Uterine smooth muscle cell (primary cell): ENCODE data around the gene RAB33A. TPM values are rescaled to one million over a fixed set of nuclear protein-coding genes. Genes with fewer than 3 reads are reported as not detected.

Experiments used
- total RNA-seq: library from RNA; depleted of rRNA; stranded (reverse); fragments of >200 nt; gene quantifications from 2 replicates; pipeline ENCODE4 v1.2.3, GENCODE V29; 2014

Gene RAB33A
- 4.3 and 9.4 TPM in 2 replicates for total RNA-seq

GRCh38 chrX:130171446-130172126 is at the start of gene RAB33A:
Gene RAB33A (plus strand): TSS chrX:130171962. CDS start chrX:130172063, 101 bp downstream.

GRCh38 chrX:130165703-130166502 is 5.9 kb upstream of the RAB33A start, which contains the start of gene AIFM1:
Gene AIFM1 (minus strand): TSS chrX:130165841. CDS start chrX:130165656, 185 bp downstream.

Other genes starting within 250 kb of the RAB33A start
- 1.00 and 2.6 TPM in 2 replicates for gene BCORL1, start 189.3 kb upstream of the RAB33A start, total RNA-seq
- 9.7 and 10.4 TPM in 2 replicates for gene ELF4, start 61.5 kb upstream of the RAB33A start, total RNA-seq
- gene AIFM1, start 6.1 kb upstream of the RAB33A start, total RNA-seq = 27.2 and 31.5 TPM in 2 replicates
- gene ZNF280C, start 96.9 kb downstream of the RAB33A start, total RNA-seq = 3.5 and 4.1 TPM in 2 replicates
- 14.4 and 16.2 TPM in 2 replicates for gene SLC25A14, start 168.0 kb downstream of the RAB33A start, total RNA-seq
- not detected in 2 replicates for gene GPR119, start 213.7 kb downstream of the RAB33A start, total RNA-seq
- gene RBMX2, start 230.0 kb downstream of the RAB33A start, total RNA-seq = 21.0 and 25.7 TPM in 2 replicates